ENCODE measurements around the gene CABP4.

- no peak for TF ChIP-seq CTCF (IDR thresholded peaks at IDR 0.05; ENCODE audit: insufficient read depth, low read length)
- TF ChIP-seq REST (IDR thresholded peaks at IDR 0.05; ENCODE audit: insufficient replicate concordance, low read depth): no peak
Measured at GRCh38 chr11:67419325-67420049, 35.7 kb upstream of the CABP4 start.

All from HL-60 (cell line).